GOT3 (cell line): ENCODE results near the gene GAGE10.

Source experiments
- DNase-seq: peaks from one replicate; lab custom pipeline; 2025; ENCODE audit warnings: mixed read lengths; lab: John Stamatoyannopoulos, UW

GAGE10 gene

GRCh38 chrX:49303346-49303745, at the start of gene GAGE10:
GAGE10 (plus strand) TSS chrX:49303646; CDS start chrX:49304860, 1,214 bp downstream.
- no peak for DNase-seq

- no peak for DNase-seq
These were observed 48.8 kb upstream of the GAGE10 start for GRCh38 chrX:49254639-49255038.

- DNase-seq = no peak
These were observed 47.0 kb upstream of the GAGE10 start for GRCh38 chrX:49256268-49256995.

- DNase-seq = no peak
These were observed 46.2 kb upstream of the GAGE10 start for GRCh38 chrX:49257074-49257790.

GRCh38 chrX:49257846-49258748, 45.3 kb upstream of the GAGE10 start:
- DNase-seq = no peak

- DNase-seq = no peak
These were observed 44.7 kb upstream of the GAGE10 start for GRCh38 chrX:49258749-49259124.

- DNase-seq = no peak
These were observed 43.0 kb upstream of the GAGE10 start for GRCh38 chrX:49260221-49260985.

GRCh38 chrX:49262603-49263002, 40.8 kb upstream of the GAGE10 start:
- no peak for DNase-seq

- DNase-seq = no peak
These were observed 39.8 kb upstream of the GAGE10 start for GRCh38 chrX:49263631-49264030.

- DNase-seq = no peak
These were observed 39.0 kb upstream of the GAGE10 start, which contains the start of gene FOXP3 for GRCh38 chrX:49264460-49264859. FOXP3 (minus strand) TSS chrX:49264710; CDS start chrX:49258505, 6,205 bp downstream.

- DNase-seq = no peak
These were observed 36.7 kb upstream of the GAGE10 start for GRCh38 chrX:49266523-49267445.

- no peak for DNase-seq
These were observed 34.8 kb upstream of the GAGE10 start for GRCh38 chrX:49268702-49269009.

- peak; percentile 80 for DNase-seq
These were observed 34.3 kb upstream of the GAGE10 start for GRCh38 chrX:49269010-49269766.

GRCh38 chrX:49269767-49270248, 33.6 kb upstream of the GAGE10 start, which contains the start of gene PPP1R3F:
PPP1R3F (plus strand) TSS chrX:49269793; CDS start chrX:49269870, 77 bp downstream.
- no peak for DNase-seq

- no peak for DNase-seq
These were observed 33.1 kb upstream of the GAGE10 start for GRCh38 chrX:49270249-49270921.

- DNase-seq = no peak
These were observed 32.1 kb upstream of the GAGE10 start for GRCh38 chrX:49271341-49271740.

- no peak for DNase-seq
These were observed 31.0 kb upstream of the GAGE10 start for GRCh38 chrX:49272421-49272820.

- DNase-seq = no peak
These were observed 30.2 kb upstream of the GAGE10 start for GRCh38 chrX:49273181-49273727.

- DNase-seq = no peak
These were observed 27.2 kb upstream of the GAGE10 start for GRCh38 chrX:49276207-49276606.
